Activated CD4-positive, alpha-beta T cell treated with anti-CD3 and anti-CD28 coated beads, Interleukin-2, amount 10 ng/mL, durations not matched to agents 7 days and 5 days (primary cell): ENCODE measurements around the gene RANBP1. TPM values are rescaled to one million over a fixed set of nuclear protein-coding genes. Genes with fewer than 3 reads are reported as not detected.
A peak's percentile ranks its signal among the peaks of the same experiment; 100 is the strongest.
"Not testable (repeated sequence)": the region's sequence is repeated elsewhere in the genome, so short reads cannot be mapped to it uniquely, and the experiment has no call there.

ENCODE experiments used
- CTCF ChIA-PET: fragments of 350-600 bp; sonication (Branson Sonifier 250); formaldehyde crosslinking; loops from one replicate; lab custom pipeline; 2021; ENCODE audit warnings: antibody characterized with exemption; lab: Charles Lee
- POLR2A ChIA-PET: fragments of 350-600 bp; sonication (Branson Sonifier 250); formaldehyde crosslinking; loops from one replicate; lab custom pipeline; 2021; ENCODE audit warnings: antibody characterized with exemption; lab: Charles Lee
- DNase-seq: peaks from one replicate; pipeline ENCODE4 v3.0.0-alpha.2; 2020
- H3K27ac Mint-ChIP-seq: one replicate; pipeline ENCODE4 v1.8.0; 2021; ENCODE audit warnings: mild to moderate bottlenecking, moderate library complexity, mixed read lengths
- H3K27me3 Mint-ChIP-seq: one replicate; pipeline ENCODE4 v1.8.0; 2021; ENCODE audit warnings: mixed read lengths
- H3K36me3 Mint-ChIP-seq: one replicate; pipeline ENCODE4 v1.8.0; 2021; ENCODE audit warnings: low read depth, mixed read lengths
- H3K4me1 Mint-ChIP-seq: one replicate; pipeline ENCODE4 v1.8.0; 2021; ENCODE audit warnings: mixed read lengths
- H3K4me3 Mint-ChIP-seq: one replicate; pipeline ENCODE4 v1.8.0; 2021; ENCODE audit warnings: mild to moderate bottlenecking, moderate library complexity, mixed read lengths
- H3K9me3 Mint-ChIP-seq: one replicate; pipeline ENCODE4 v1.8.0; 2021; ENCODE audit warnings: mixed read lengths
- total RNA-seq, 2 experiments: library from RNA; stranded (reverse); gene quantifications; one replicate each; pipeline ENCODE4 v1.2.3, GENCODE V29; 2021

Gene RANBP1
- total RNA-seq, 2 experiments from 2014 or later: 229 to 234 TPM

GRCh38 chr22:20159531-20159930, 43.6 kb downstream of the RANBP1 start:
- H3K36me3 Mint-ChIP-seq, H3K27me3 Mint-ChIP-seq, H3K27ac Mint-ChIP-seq, H3K4me1 Mint-ChIP-seq, DNase-seq, POLR2A ChIA-PET, CTCF ChIA-PET, H3K9me3 Mint-ChIP-seq, H3K4me3 Mint-ChIP-seq: not testable (repeated sequence)

DNA sequence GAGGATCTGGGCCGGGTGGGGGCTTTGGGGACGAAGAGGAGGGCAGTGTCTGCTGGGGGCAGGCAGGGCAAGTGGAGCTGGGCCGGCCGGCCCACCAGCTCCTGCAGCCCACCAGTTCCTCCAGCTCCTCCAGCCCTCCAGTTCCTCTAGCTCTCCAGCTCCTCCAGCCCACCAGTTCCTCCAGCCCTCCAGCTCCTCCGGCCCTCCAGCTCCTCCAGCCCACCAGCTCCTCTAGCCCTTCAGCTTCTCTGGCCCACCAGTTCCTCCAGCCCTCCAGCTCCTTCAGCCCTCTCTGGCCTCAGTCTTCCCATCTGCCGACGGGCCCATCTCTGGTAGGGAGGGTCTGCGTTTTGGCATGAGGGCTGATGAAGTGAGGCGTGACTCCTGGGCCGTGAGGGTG, 44.1 kb downstream of the RANBP1 start:
- CTCF ChIA-PET: no interaction called here
- Mint-ChIP-seq H3K9me3 (peaks cover 2% of the 10 kb centered on the region), H3K36me3 (no peaks in the 10 kb centered on the region), H3K27ac (no peak overlapping the region), H3K4me3 (no peak overlapping the region), H3K27me3 (peaks cover 3% of the 10 kb centered on the region), H3K4me1 (peaks cover 2% of the 10 kb centered on the region)
- no peak for DNase-seq
- POLR2A ChIA-PET: no interaction called here

GRCh38 chr22:20164863-20165262, 49.0 kb downstream of the RANBP1 start:
- CTCF ChIA-PET: no interaction called here
- no peak for DNase-seq
- Mint-ChIP-seq H3K36me3 (no peaks in the 10 kb centered on the region), H3K27ac (no peak overlapping the region), H3K9me3 (peaks cover 2% of the 10 kb centered on the region), H3K4me1 (no peaks in the 10 kb centered on the region), H3K27me3 (no peaks in the 10 kb centered on the region), H3K4me3 (no peak overlapping the region)
- POLR2A ChIA-PET: no interaction called here

DNA sequence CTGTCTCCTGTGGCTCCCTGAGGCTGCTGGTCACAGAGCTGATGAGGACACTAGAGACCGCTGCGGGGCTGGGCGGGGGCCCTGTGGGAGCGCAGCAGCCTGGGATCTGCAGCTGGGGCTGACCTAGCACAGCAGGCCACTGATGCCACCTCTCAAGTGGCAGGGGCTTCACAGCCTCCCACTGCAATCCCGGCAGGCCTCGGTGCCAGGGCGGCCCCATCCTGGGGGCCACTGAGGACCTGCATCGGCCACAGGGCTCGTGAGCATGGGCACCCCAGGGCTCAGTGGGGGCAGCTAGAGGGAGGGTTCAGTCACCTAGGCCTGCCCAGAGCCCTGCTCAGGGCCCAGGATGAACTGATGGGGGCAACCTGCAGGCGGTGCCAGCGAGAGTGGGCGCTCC, 49.5 kb downstream of the RANBP1 start:
- ChIA-PET CTCF (no interaction called here), POLR2A (no interaction called here)
- Mint-ChIP-seq H3K36me3 (no peaks in the 10 kb centered on the region), H3K4me3 (no peak overlapping the region), H3K4me1 (no peaks in the 10 kb centered on the region), H3K27me3 (peaks cover under 1% of the 10 kb centered on the region), H3K27ac (no peak overlapping the region), H3K9me3 (peaks cover 2% of the 10 kb centered on the region)
- no peak for DNase-seq

GRCh38 chr22:20165913-20166312, 50.0 kb downstream of the RANBP1 start:
- Mint-ChIP-seq H3K4me1 (no peaks in the 10 kb centered on the region), H3K27ac (no peak overlapping the region), H3K36me3 (no peaks in the 10 kb centered on the region), H3K9me3 (peaks cover 2% of the 10 kb centered on the region), H3K4me3 (no peak overlapping the region), H3K27me3 (peaks cover 2% of the 10 kb centered on the region)
- no peak for DNase-seq
- POLR2A ChIA-PET: no interaction called here
- CTCF ChIA-PET: no interaction called here

DNA sequence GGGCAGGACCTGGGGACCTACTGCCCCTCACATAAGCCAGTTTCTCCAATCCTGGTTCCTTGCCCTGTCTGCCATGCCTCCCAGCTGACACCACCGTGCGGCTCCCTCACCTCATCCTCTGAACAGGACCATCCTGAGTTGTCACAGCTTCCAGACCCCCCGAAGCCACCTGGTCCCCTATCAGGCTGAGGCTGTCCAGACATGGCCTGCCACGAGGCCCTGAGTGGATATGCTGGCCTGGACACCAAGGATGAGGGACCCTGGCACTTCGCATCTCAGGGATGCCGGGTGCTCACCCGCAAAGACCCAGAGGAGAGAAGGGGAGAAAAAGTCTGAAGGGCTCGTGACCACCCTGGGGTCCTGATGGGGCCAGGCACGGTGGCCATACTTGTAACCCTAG, 50.8 kb downstream of the RANBP1 start:
- Mint-ChIP-seq H3K36me3 (no peaks in the 10 kb centered on the region), H3K27me3 (peaks cover 2% of the 10 kb centered on the region), H3K9me3 (peaks cover 2% of the 10 kb centered on the region), H3K4me3 (no peak overlapping the region), H3K4me1 (no peaks in the 10 kb centered on the region), H3K27ac (no peak overlapping the region)
- DNase-seq: no peak
- ChIA-PET POLR2A (no interaction called here), CTCF (interaction anchor here (1.7 kb wide), 1 partner anchor 9 kb away, joined by 4 read pairs; no protein-coding TSS in a partner anchor)

DNA sequence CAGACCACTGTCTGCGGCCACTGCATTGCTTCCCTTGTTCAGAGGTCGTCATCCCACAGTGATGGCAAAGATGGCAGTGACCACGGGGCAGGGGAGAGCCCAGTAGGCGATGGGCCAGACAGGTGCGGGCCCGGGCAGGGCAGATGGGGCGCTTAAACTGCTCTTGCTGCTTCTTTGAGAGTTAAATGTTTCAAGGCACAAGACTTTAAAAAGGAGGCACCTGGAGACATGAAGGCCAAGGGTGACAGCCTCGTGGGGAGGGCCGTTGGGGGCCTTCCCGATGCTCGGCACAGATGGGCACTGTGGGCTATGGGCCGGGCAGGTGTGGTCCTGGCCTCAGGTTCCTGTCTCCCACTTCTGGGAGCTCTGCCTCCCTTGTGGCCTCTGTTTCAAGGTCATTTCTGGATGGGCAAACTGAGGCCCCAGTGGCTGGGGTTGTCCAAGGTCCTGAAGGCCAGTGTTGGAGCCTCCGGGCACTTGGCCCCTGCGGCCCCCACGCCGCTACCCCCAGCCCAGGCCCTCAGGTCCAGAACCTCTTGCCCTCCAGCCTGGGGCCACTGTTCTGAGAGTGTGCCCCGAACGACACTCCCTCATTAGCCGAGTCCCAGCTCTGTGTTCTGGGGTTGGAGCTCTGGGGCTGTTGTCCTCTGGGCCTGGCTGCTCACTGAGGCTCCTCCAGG, 51.9 kb downstream of the RANBP1 start:
- CTCF ChIA-PET: interaction anchor here (1.7 kb wide), 1 partner anchor 10 kb away, joined by 4 read pairs; no protein-coding TSS in a partner anchor
- Mint-ChIP-seq H3K9me3 (peaks cover 2% of the 10 kb centered on the region), H3K4me1 (no peaks in the 10 kb centered on the region), H3K36me3 (no peaks in the 10 kb centered on the region), H3K27me3 (peaks cover 2% of the 10 kb centered on the region), H3K4me3 (no peak overlapping the region), H3K27ac (no peak overlapping the region)
- no peak for DNase-seq
- POLR2A ChIA-PET: no interaction called here

- CTCF ChIA-PET: no interaction called here
- no peak overlapping the region for H3K27ac Mint-ChIP-seq
- peaks cover 2% of the 10 kb centered on the region for H3K27me3 Mint-ChIP-seq
Measured at GRCh38 chr22:20169253-20169822, 53.4 kb downstream of the RANBP1 start.

DNA sequence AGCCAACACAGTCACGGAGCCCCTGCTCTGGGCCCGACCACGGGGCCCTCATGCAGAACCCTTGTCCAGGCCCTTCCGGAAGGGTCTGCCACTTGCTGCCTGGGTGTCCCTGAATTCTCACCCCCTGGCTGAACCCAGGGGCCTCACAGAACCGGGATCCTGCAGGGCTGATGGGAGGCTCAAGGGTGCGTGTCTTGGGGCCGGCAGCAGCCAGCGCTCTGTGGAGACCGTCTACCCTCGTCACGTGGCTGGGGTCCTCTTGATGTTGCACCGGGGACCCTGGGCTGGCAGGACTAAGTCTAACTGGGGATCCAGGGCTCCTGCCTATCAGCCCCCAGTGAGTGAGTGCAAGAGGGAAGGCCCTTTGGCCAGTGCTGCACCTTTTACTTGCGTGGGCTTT, 54.3 kb downstream of the RANBP1 start:
- Mint-ChIP-seq H3K4me3 (no peak overlapping the region), H3K9me3 (no peaks in the 10 kb centered on the region), H3K27ac (peak overlapping the region; percentile 13), H3K36me3 (no peaks in the 10 kb centered on the region), H3K27me3 (peaks cover 2% of the 10 kb centered on the region), H3K4me1 (no peaks in the 10 kb centered on the region)
- ChIA-PET CTCF (no interaction called here), POLR2A (no interaction called here)
- no peak for DNase-seq

More at GRCh38 chr22:20169253-20169822, 53.4 kb downstream of the RANBP1 start:
- POLR2A ChIA-PET: no interaction called here
- no peak for DNase-seq
- H3K36me3 Mint-ChIP-seq: no peaks in the 10 kb centered on the region
- peaks cover under 1% of the 10 kb centered on the region for H3K9me3 Mint-ChIP-seq
- no peak overlapping the region for H3K4me3 Mint-ChIP-seq
- H3K4me1 Mint-ChIP-seq: no peaks in the 10 kb centered on the region

- H3K27me3 Mint-ChIP-seq: peaks cover 2% of the 10 kb centered on the region
- no peaks in the 10 kb centered on the region for H3K4me1 Mint-ChIP-seq
- ChIA-PET CTCF (interaction anchor here (1.0 kb wide), 2 partner anchors 15 to 16 kb away, joined by 3 read pairs; no protein-coding TSS in a partner anchor), POLR2A (no interaction called here)
- H3K27ac Mint-ChIP-seq: no peak overlapping the region
- no peaks in the 10 kb centered on the region for H3K9me3 Mint-ChIP-seq
- no peaks in the 10 kb centered on the region for H3K36me3 Mint-ChIP-seq
- no peak for DNase-seq
- H3K4me3 Mint-ChIP-seq: no peak overlapping the region
Measured at GRCh38 chr22:20171288-20172140, 55.6 kb downstream of the RANBP1 start.

DNA sequence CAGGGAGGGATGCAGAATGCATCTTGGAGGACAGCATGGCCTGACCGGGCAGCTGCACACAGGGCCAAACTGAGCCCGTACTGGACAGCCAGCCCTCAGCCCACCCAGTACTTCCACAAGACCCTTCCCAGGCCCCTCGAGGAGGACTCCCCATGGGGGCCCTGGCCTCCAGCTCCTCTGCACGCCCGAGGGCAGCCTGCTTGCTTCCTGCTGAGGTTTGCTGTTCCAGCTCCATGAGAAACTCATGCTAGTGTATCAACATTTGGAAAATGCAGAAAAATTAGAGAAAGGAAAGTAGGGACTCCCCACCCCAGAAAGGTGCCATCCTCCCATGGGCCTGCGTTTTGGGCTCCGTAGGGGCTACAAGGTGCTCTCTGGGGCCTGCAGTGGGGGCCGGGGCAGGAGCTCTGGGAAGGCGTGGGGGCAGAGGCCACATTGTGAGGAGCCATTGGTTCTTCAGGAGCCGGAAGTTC, 56.3 kb downstream of the RANBP1 start:
- Mint-ChIP-seq H3K27ac (no peak overlapping the region), H3K36me3 (no peaks in the 10 kb centered on the region), H3K9me3 (no peaks in the 10 kb centered on the region), H3K4me1 (no peaks in the 10 kb centered on the region), H3K4me3 (no peak overlapping the region), H3K27me3 (peaks cover 2% of the 10 kb centered on the region)
- POLR2A ChIA-PET: no interaction called here
- no peak for DNase-seq
- CTCF ChIA-PET: interaction anchor here (1.0 kb wide), 1 partner anchor 15 kb away, joined by 3 read pairs; no protein-coding TSS in a partner anchor

- Mint-ChIP-seq H3K27ac (no peak overlapping the region), H3K4me1 (no peaks in the 10 kb centered on the region), H3K4me3 (no peak overlapping the region), H3K27me3 (peaks cover 2% of the 10 kb centered on the region), H3K9me3 (no peaks in the 10 kb centered on the region), H3K36me3 (no peaks in the 10 kb centered on the region)
- DNase-seq: no peak
- POLR2A ChIA-PET: no interaction called here
- CTCF ChIA-PET: no interaction called here
Measured at GRCh38 chr22:20173246-20173645, 57.3 kb downstream of the RANBP1 start.

DNA sequence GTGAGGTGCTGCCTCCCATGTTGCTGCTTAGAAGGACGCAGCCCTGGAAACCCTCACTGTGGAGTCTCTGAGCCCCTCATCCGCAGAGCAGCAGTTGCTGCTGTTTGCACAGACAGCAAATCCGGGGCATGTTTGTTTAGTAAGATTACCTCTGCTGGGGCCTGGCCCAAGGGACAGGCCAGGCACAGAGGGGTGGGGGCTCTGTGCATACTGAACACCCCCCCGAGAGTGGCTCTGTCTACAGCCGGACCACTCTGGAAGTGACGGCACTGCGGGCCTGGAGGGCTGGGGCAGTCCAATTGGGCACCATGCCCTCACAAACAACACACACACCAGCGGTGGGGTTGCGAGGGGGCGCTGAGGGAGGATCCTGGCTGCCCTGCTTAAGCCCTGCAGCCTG, 57.9 kb downstream of the RANBP1 start:
- no peak for DNase-seq
- H3K27me3 Mint-ChIP-seq: peaks cover 2% of the 10 kb centered on the region
- H3K4me3 Mint-ChIP-seq: no peak overlapping the region
- no peaks in the 10 kb centered on the region for H3K36me3 Mint-ChIP-seq
- CTCF ChIA-PET: no interaction called here
- no peaks in the 10 kb centered on the region for H3K4me1 Mint-ChIP-seq
- POLR2A ChIA-PET: no interaction called here
- H3K9me3 Mint-ChIP-seq: no peaks in the 10 kb centered on the region
- H3K27ac Mint-ChIP-seq: no peak overlapping the region
